Kidney tubule cell (primary cell): ENCODE data around the gene GIPR.
A peak's percentile ranks its signal among the peaks of the same experiment; 100 is the strongest.
"Not testable (repeated sequence)": the region's sequence is repeated elsewhere in the genome, so short reads cannot be mapped to it uniquely, and the experiment has no call there.

ENCODE experiments used
- DNase-seq: peaks from one replicate; pipeline ENCODE4 v3.0.0-alpha.2; 2018; ENCODE audit warnings: low spot score

The GIPR gene

DNA sequence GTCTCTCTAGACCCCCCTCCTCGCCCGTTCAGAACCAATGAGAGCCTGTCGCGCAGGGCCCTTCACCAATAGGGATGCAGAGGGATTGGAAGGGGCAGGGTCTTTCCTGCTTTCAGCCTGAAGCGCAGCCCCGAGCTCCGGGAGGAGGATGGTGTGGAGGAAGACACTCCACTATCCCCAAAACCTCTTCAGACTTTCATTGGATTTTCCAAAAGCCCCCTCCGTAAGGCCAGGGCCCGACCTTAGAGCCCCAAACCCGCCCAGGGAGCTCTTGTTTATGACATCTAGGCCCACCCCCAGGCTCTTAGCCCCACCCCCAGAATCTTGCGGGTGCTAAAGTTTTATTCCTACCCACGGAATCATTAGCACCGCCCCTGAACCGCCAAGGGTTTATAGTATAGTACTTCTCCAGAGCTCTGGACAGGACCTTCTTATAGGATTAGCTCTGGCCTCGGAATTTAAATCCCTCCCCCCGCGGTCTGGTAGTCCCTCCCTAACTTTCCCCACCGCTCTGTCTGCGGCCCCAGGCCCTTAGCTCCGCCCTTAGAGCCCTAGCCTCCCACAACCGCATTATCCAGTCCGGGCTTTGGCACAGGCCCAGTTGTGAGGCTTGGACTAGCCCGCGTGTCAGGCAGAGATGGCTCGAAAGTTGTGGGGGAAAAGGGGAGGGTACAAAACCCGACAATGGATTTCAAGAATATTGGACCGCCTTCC lies 22.2 kb upstream of the GIPR start:
- peak; percentile 70 for DNase-seq

DNA sequence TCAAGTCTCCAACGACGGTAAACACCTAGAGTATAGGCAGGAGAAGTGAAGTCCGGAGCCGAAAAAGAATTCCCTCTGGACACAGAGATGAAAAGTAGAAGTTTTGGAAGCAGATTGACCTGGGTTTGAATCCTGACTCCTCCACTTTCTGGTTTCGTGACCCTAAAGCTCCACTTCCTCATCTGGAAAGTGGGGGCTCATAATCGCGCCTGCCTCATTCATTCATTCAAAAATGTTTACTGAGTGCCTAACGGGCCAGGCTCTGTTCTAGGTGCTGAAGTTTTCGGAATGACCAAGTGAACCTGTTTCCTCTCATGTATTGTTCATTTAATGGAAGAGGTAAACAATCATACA lies 21.7 kb upstream of the GIPR start:
- no peak for DNase-seq

DNA sequence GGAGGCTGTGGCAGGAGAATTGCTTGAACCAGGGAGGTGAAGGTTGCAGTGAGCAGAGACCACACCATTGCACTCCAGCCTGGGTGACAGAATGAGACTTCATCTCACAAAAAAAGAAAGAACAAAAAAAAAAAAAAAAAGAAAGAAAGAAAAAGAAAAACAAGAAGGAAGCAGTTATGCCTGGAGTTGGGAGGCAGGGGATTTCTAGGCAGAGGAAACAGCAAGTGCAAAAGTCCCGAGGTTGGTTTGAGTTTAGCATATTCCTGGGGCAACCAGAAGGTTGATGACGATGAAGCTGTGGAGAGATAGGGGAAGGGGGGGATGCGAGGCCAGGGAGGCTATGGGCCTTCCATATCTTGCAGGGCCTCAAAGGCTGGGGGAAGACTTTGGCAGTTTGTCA lies 17.3 kb upstream of the GIPR start:
- no peak for DNase-seq

DNA sequence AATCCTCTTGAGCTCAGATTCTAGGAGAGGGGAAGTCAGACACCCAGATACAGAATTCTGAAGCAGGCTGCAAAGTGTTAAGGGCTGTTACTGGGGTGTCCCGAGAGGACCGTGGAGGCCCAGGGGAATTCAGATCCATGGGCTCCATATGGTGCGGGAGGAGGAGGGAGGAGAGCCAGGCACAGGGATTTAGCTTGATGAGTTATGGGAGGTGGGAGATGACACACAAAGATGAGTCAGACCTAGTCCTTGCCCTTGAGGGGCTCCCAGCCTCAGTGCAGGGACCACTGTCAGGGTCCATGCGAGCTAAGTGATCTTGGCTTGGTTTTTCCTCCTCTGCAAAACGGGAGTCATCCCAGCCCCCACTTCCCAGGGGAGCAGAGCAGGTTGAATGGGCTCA lies 14.4 kb upstream of the GIPR start:
- DNase-seq: no peak

DNA sequence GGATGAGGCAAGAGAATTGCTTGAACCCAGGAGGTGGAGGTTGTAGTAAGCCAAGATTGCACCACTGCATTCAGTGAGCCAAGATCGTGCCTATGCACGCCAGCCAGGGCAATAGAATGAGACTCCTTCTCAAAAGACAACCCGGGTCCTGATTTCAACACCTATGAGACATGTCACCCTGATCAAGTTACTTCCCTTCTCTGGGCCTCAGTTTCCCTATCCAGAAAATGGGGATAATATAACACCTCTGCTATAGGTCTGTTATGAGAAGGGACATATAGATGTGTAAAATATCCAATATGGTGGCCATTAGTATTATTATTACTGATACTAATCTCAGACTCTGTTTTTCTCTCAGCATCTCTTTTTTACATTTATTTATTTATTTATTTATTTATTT lies 12.9 kb upstream of the GIPR start:
- DNase-seq: no peak

DNA sequence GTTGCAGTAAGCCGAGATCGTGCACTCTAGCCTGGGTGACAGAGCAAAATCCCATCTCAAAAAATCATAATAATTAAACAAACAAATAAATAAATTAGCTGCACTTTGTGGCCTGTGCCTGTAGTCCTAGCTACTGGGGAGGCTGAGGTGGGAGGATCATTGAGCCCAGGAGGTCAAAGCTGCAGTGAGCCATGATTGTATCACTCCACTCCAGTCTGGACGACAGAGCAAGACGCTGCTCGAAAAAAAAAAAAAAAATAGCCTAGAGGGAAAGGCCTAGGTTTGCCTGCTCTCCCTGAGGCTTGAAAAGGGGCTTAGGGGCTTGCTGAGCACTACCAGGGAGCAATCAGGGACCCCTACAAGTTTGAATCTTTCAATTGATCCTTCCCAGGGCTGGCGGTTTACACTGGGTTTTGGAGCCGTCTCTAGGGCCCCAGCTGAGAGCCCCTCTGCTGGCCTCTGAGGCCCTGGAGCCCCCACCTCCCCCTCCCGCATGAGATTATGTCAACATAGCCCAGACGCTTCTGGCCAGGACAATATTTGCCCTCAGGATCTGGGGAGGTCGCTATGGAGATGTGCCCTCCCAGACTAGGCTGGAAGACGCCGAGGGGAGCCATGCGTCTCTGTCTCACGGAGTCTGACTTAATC lies 10.4 kb upstream of the GIPR start:
- no peak for DNase-seq

DNA sequence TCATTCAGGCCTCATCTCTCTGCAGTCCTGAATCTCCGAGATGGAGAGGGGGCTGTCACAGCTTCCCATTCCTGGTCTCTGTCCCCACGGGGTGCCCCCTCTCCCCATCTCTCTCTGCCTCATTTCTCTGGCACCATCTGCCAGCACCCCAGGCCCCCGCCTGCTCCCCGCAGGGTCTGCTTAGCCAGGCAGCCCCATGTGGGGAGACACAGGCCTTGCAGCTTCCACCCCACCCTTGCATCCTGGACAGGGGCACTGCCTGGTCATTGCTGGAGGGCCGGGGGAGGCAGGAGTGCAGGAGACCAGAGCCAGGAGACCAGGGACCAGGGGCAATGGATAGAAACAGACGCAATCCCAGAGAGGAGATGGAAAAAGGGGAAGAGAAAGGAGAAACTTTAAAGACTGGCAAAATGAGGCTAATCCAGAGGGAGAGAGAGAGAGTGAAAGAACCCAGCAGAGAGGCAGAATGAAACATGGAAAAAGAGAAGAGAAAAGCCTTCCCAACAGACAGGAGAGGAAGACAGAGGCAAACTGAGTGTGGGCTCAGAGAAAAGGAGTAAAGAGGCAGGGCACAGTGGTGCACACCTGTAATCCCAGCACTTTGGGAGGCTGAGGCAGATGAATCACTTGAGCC lies 8.8 kb upstream of the GIPR start:
- no peak for DNase-seq

DNA sequence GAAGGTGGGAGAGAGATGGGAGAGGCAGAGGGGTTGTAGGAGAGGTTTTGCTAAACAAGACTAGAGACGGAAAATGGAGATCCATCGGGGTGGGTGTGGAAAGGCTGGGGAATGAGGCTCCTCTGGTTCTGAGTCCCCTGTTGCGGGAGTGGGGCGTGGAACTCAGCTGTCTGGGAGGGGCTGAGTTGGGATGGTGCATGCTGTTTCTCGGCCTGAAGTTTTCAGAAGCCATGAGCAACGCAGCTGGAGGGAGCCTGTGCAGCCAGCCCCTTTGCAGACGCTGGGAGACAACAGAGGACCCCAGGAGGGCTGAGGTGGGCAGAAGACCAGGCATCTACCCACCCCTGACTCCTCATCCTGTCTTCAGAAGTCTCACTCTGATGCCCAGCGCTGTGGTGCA lies 7.4 kb upstream of the GIPR start:
- DNase-seq: no peak

DNA sequence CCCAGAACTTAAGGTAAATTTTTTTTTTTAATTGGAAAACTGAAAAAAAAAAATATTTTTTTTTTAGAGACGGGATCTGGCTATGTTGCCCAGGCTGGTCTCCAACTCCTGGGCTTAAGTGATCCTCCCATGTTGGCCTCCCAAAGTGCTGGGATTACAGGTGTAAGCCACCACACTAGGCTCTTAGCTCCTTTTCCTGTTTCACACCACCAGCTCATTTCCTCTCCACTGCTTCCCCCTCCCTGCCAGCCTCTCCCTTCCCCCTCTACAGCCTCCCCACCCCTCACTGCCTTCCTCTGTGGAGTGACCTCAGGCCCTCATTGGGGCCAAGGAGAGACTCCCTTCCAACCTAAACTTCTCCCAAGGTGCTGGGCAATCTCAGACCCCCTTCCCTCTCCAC lies 4.2 kb upstream of the GIPR start:
- DNase-seq: no peak

DNA sequence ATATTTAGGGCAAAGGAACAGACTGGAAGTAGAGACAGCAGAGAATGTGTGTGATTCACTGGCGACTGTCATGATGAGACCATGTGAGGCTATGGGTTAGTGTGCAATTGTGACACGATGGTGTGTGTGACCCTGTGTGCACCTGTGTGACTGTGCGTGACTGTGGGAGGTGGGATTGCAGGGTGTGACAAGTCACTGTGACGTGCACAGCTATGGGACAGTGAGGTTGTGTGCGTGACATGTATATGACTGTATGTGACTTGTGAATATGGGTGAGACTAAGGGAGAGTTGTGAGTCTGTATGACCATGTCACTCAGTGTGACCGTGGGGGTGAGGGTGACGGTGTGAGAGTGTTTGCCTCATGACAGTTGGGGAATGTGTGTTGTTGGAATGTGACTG lies 3.4 kb upstream of the GIPR start:
- no peak for DNase-seq

DNA sequence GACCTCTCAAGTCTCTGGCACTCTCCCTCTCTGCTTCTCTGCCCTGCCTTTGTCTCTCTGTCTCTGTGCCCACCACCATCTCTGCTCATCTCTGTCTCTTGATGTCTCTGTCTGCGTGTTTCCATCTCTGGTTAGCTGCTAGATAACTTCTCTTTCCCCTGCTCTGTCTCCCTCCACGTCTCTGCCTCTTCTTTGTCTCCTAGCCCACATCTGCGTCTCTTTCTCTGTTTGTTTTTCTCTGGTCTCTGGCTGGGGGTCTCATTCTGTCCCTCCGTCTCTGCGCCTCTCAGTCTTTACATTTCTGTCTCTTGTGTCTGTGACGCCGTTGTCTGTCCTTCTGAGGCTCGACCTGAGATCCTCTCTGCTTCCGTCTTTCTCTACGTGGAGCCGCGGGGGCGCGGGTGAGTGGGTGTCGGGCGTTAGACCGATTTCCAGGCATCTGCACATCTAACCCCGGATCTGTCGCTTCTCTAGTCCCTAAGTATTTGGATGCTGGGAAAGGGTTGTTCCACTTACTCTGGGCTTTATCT lies 386 bp downstream of the GIPR start:
- no peak for DNase-seq

DNA sequence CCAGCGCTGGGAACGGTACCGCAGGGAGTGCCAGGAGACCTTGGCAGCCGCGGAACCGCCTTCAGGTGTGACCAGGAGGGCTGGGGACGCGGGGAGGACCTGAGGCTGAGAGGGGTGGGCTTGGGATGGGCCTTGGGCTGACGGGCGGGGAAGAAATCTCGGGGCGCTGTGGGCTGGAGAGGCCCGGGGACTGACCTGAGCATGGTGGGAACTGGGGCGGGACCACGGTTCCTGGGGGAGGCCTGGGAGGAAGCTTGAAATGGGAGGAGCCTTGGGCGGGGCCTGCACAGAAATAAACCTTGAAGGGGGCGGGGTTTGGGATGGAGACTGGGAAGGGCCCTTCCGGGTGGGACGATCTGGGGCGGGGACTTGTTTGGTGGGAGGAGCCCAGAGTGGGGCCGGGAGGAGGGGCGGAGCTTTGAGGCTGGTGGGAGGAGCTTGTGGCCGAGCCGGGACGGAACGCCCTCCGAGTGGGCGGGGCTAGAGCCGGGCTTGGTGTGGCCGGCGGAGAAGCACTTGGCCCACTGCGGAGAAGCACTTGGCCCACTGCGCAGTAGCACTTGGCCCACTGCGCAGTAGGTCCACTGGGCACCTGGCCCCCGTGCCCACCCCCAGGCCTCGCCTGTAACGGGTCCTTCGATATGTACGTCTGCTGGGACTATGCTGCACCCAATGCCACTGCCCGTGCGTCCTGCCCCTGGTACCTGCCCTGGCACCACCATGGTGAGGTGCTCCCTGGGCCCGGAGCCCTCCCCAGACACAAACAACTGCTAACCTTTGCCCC lies 2.8 kb downstream of the GIPR start:
- peak; percentile 85 for DNase-seq

DNA sequence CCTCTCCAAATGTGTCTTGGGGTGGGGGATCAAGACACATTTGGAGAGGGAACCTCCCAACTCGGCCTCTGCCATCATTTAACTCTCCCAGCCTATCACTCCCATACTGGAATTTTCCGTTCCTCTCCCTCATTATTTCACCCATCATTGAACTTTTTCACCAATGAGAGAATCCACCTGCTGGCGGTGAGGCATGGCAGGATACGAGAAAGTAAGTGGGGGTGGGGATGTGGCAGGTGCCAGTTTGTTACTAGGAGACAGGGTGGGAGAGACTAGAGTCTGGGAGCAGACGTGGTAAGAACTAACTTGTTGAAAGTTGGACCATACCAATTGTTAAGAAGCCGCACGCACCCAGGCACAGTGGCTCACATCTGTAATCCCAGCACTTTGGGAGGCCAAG lies 6.9 kb downstream of the GIPR start:
- DNase-seq: no peak

DNA sequence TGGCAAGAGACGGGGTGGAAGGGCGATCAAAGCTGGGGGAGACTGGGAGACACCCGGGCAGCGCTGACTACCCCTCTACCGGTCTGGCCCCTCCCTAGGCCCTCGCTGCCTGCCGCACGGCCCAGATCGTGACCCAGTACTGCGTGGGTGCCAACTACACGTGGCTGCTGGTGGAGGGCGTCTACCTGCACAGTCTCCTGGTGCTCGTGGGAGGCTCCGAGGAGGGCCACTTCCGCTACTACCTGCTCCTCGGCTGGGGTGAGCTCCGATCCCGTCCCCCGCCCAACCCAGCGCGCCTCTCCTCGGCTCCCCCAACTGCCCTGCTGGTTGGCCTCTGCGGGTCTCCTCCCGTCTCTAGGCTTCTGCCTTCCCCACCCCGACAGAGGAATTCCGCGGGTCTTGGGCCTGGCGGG lies 8.8 kb downstream of the GIPR start:
- DNase-seq: peak; percentile 10

DNA sequence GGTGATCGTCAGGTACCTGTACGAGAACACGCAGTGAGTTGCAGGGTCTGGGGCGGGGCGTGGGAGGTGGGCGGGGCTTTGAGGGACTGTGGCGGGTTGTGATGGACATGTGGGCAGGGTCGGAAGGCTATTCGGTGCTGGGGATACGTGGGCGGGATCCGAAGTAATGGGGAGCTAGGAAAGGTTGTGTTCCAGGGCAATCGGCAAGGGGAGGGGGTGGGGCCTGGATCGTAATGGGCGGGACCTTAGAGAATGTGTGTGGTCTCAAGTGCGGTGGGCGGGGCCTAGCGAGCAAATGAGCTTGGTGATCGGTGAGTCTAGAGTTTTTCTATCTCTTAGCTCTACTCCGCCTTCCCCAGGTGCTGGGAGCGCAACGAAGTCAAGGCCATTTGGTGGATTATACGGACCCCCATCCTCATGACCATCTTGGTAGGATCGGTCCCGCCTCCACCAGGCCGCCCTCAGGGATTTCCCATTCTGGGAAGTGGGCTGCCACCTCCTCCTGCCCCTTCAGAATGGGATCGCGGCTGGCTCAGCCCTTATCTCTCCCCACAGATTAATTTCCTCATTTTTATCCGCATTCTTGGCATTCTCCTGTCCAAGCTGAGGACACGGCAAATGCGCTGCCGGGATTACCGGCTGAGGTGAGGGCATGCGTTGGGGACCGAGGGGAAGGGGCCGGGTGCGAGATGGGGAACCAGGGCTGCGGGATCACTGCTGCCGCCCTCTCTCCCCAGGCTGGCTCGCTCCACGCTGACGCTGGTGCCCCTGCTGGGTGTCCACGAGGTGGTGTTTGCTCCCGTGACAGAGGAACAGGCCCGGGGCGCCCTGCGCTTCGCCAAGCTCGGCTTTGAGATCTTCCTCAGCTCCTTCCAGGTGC lies 9.6 kb downstream of the GIPR start:
- peak; percentile 94 for DNase-seq

DNA sequence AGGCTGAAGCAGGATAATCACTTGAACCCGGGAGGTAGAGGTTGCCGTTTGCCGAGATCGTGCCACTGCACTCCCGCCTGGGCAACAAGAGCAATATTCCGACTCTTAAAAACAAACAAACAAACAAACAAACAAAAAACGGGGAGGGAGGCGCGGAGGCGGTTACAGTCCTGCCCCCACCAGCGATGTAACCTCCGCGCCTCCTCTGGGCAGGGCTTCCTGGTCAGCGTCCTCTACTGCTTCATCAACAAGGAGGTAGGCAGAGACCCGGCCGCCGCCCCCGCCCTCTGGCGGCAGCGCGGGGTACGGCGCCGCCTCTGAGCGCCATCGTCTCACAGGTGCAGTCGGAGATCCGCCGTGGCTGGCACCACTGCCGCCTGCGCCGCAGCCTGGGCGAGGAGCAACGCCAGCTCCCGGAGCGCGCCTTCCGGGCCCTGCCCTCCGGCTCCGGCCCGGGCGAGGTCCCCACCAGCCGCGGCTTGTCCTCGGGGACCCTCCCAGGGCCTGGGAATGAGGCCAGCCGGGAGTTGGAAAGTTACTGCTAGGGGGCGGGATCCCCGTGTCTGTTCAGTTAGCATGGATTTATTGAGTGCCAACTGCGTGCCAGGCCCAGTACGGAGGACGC lies 13.5 kb downstream of the GIPR start:
- peak; percentile 89 for DNase-seq

DNA sequence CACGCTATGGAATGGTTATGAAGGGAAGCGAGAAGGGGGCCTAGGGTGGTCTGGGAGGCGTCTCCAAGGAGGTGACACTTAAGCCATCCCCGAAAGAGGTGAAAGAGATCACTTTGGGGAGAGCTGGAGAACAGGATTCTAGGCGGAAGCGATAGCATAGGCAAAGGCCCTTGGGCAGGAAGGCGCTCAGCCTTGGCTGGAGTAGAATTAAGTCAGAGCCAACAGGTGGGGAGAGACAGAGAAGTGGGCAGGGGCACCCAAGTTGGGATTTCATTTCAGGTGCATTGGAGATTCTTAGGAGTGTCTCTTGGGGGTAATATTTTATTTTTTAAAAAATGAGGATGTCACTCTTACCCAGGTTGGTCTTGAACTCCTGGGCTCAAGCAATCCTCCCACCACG lies 14.1 kb downstream of the GIPR start:
- no peak for DNase-seq

DNA sequence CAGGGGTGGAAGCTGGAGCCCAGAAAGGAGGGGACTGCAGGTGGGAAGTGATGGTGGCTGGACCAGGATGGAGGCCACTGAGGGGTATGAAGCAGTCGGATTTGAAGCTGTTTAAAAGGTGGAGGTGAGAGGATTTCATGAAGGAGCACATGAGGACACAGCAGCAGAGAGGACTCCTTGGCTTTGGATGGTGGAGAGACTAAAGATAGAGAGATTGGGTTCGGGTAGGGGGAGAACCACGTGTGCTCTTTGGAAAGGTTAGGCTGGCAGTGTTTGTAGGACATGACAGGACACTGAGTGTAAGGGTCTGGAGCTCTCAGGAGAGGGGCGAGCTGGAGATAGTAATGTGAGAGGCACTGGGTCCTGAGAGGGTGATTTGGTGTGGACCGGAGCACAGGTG lies 14.9 kb downstream of the GIPR start:
- DNase-seq: no peak

DNA sequence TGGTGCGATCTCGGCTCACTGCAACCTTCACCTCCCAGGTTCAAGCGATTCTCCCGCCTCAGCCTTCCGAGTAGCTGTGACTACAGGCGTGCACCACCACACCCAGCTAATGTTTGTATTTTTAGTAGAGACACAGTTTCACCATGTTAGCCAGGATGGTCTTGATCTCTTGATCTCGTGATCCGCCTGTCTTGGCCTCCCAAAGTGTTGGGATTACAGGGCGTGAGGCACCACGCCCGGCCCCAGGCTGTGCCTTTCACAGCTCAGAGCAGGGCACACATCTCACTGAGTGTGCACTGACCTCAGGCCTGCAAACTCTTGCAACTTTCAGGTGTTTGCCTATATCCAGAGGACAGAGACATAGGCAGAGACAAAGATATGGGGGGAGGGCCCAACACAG lies 17.0 kb downstream of the GIPR start:
- not testable (repeated sequence) for DNase-seq

DNA sequence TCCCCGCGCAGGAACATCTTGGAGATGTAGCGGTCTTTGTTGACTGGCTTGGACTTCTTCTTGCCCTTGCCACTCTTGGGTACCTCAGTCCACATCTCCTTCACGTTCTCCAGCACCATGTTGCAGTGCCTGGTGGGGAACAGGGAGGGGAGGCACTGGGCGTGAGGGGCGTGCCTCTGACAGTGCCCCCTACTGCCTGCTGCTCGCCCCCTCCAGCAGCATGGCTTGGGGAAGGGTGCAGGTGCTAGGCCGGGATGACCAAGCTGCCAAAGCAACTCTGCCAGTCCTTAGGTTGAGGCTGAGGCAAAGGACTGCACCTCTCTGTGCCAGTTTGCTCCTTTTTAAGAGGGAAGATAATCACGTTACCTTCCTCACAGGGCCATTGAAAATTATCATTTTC lies 19.6 kb downstream of the GIPR start:
- no peak for DNase-seq

DNA sequence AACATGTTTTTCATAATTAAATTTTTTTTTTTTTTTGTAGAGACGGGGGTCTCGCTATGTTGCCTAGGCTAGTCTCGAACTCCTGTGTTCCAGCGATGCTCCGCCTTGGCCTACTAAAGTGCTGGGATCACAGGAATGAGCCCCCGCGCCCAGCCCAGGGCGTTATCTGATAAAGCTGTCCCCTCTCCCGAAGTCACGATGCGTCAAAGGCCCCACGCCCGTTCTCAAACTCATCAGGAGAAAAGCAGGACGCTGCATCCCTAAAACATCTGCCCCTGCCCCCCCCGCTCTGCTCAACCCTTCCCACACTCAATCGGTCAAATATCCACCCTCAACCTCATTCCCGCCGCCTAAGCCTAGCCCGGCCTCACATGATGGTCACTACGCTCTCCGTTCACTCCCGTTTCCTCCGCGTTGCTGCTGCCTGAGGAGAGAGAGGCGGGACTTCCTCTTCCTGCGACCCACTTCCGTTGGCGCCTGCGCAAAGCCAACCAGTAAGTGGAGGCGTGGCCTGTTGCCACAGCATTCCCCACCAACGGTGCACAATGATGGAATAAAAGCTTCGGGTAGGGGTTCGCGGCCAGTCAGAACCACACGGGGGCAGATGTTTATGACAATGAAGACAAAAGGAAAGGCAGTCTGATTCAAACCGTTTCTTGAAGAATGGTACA lies 23.6 kb downstream of the GIPR start, which contains the start of gene SNRPD2:
TSS of gene SNRPD2 (minus strand) at position 438 of the 671 bp plus-strand sequence. CDS start at position 373, 65 bp downstream.
- DNase-seq: peak; percentile 96
